ENCODE data around the gene IGF2R.

The IGF2R gene

GRCh38 chr6:159969204-159969912, 476 bp downstream of the IGF2R start:
- peak; percentile 32 for DNase-seq (ENCODE audit: low read depth)
- peak overlapping the region; percentile 74 for H3K4me3 ChIP-seq (ENCODE audit: low read length)
- no peak for TF ChIP-seq CTCF (IDR thresholded peaks at IDR 0.05; ENCODE audit: insufficient read depth, low read depth, low read length, missing control alignments)

- TF ChIP-seq CTCF (IDR thresholded peaks at IDR 0.05; ENCODE audit: insufficient read depth, low read depth, low read length, missing control alignments), result no peak
- DNase-seq (ENCODE audit: low read depth), result peak; percentile 66
- peak overlapping the region; percentile 74 for H3K4me3 ChIP-seq (ENCODE audit: low read length)
Observed at GRCh38 chr6:159969921-159970320, 1.0 kb downstream of the IGF2R start.

GRCh38 chr6:159970659-159971063, 1.8 kb downstream of the IGF2R start:
- no peak for TF ChIP-seq CTCF (IDR thresholded peaks at IDR 0.05; ENCODE audit: insufficient read depth, low read depth, low read length, missing control alignments)
- DNase-seq (ENCODE audit: low read depth), result no peak
- no peak overlapping the region for H3K4me3 ChIP-seq (ENCODE audit: low read length)

- no peak for TF ChIP-seq CTCF (IDR thresholded peaks at IDR 0.05; ENCODE audit: insufficient read depth, low read depth, low read length, missing control alignments)
- no peak overlapping the region for H3K4me3 ChIP-seq (ENCODE audit: low read length)
- no peak for DNase-seq (ENCODE audit: low read depth)
Observed at GRCh38 chr6:159971341-159972178, 2.7 kb downstream of the IGF2R start.

- no peak for DNase-seq (ENCODE audit: low read depth)
- no peak overlapping the region for H3K4me3 ChIP-seq (ENCODE audit: low read length)
- TF ChIP-seq CTCF (IDR thresholded peaks at IDR 0.05; ENCODE audit: insufficient read depth, low read depth, low read length, missing control alignments), result no peak
Observed at GRCh38 chr6:159972506-159973268, 3.8 kb downstream of the IGF2R start.

GRCh38 chr6:159973406-159973805, 4.5 kb downstream of the IGF2R start:
- H3K4me3 ChIP-seq (ENCODE audit: low read length), result no peak overlapping the region
- TF ChIP-seq CTCF (IDR thresholded peaks at IDR 0.05; ENCODE audit: insufficient read depth, low read depth, low read length, missing control alignments), result no peak
- no peak for DNase-seq (ENCODE audit: low read depth)
